A549 (cell line): ENCODE measurements around the gene CCDC126. TPM values are rescaled to one million over a fixed set of nuclear protein-coding genes. Genes with fewer than 3 reads are reported as not detected.

Experiments used
- ATAC-seq, 2 experiments: fragments of 200-7000 bp in 1 of 2; fragments of >200 bp in 1 of 2; cut with Nextera tagmentation in 1 of 2; cut with Tn5 transposase in 1 of 2; 3 replicates each; pipeline versions ENCODE4 v1.8.0 to v1.9.1; 2018 to 2020; ENCODE audit warnings: mild to moderate bottlenecking in 1 of 2, moderate library complexity in 1 of 2
- CTCF ChIA-PET: fragments of 300-600 bp; sonication (Branson Sonifier 250); formaldehyde crosslinking; extraction: SDS; loops from one replicate; lab custom pipeline; 2021; ENCODE audit warnings: antibody characterized with exemption, inconsistent platforms; lab: Yijun Ruan, JAX
- POLR2A ChIA-PET: fragments of 350-600 bp; formaldehyde crosslinking; extraction: SDS; loops from one replicate; lab custom pipeline; 2021; ENCODE audit warnings: antibody characterized with exemption, inconsistent platforms; lab: Yijun Ruan, JAX
- DNase-seq, 2 experiments: peaks; one replicate each; pipeline versions ENCODE4 v3.0.0 to v3.0.0-alpha.2; 2011 to 2016; ENCODE audit warnings: low read depth in 1 of 2, low spot score in 1 of 2
- FAIRE-seq: peaks from 2 replicates; lab custom pipeline; 2011; peaks lifted over from hg19 to GRCh38; lab: Jason Lieb, UNC
- H3K27ac ChIP-seq, 2 experiments: fragments of >200 bp; sonication (Bioruptor Twin); formaldehyde crosslinking; 3 replicates each; pipeline ENCODE4 v1.5.1; 2016 to 2017
- H3K4me1 ChIP-seq: fragments of >200 bp; sonication (Bioruptor Twin); formaldehyde crosslinking; 3 replicates; pipeline ENCODE4 v1.6.1; 2016
- H3K4me2 ChIP-seq: fragments of >200 bp; sonication (Bioruptor Twin); formaldehyde crosslinking; 3 replicates; pipeline ENCODE4 v1.6.1; 2016
- H3K4me3 ChIP-seq: fragments of >200 bp; sonication (Bioruptor Twin); formaldehyde crosslinking; 3 replicates; pipeline ENCODE4 v1.5.1; 2016
- H3K9me3 ChIP-seq: fragments of >200 bp; sonication (Bioruptor Twin); formaldehyde crosslinking; 3 replicates; pipeline ENCODE4 v1.6.1; 2016
- BCL3 ChIP-seq: fragments of >200 bp; sonication (Bioruptor Twin); formaldehyde crosslinking; IDR thresholded peaks from 3 replicates; pipeline ENCODE4 v1.6.1; 2016
- BHLHE40 ChIP-seq: IDR thresholded peaks from 2 replicates; pipeline ENCODE4 v1.6.1; 2012; ENCODE audit warnings: low read depth, low read length, inconsistent platforms
- CEBPB ChIP-seq, 2 experiments: fragments of >200 bp in 1 of 2; sonication (Bioruptor Twin) in 1 of 2; formaldehyde crosslinking in 1 of 2; IDR thresholded peaks; 2 replicates each; pipeline ENCODE4 v1.6.1; 2012 to 2016
- E2F6 ChIP-seq: IDR thresholded peaks from 2 replicates; pipeline ENCODE4 v1.6.1; 2012; ENCODE audit warnings: low read depth, borderline replicate concordance
- HES2 ChIP-seq: fragments of >200 bp; sonication (Bioruptor Twin); formaldehyde crosslinking; IDR thresholded peaks from 2 replicates; pipeline ENCODE4 v1.6.1; 2016
- HMGXB4 ChIP-seq: fragments of 250-450 bp; sonication (Bioruptor Pico); IDR thresholded peaks from 2 replicates; pipeline ENCODE4 v1.5.0; 2021; ENCODE audit warnings: mild to moderate bottlenecking, moderate library complexity, borderline replicate concordance
- HOXB5 ChIP-seq: fragments of 250-450 bp; sonication (Bioruptor Pico); IDR thresholded peaks from 2 replicates; pipeline ENCODE4 v1.5.0; 2020; ENCODE audit warnings: mild to moderate bottlenecking, moderate library complexity
- JUN ChIP-seq, 2 experiments: fragments of >200 bp; sonication (Bioruptor Twin); formaldehyde crosslinking; IDR thresholded peaks; 2 replicates in 1 of 2; 3 replicates in 1 of 2; pipeline ENCODE4 v1.6.1; 2016 to 2017
- JUNB ChIP-seq: fragments of >200 bp; sonication (Bioruptor Twin); formaldehyde crosslinking; IDR thresholded peaks from 2 replicates; pipeline ENCODE4 v1.6.1; 2016
- KDM1A ChIP-seq: fragments of 200-600 bp; sonication (generic); IDR thresholded peaks from 2 replicates; pipeline ENCODE4 v1.6.1; 2016; ENCODE audit warnings: low read depth, mild to moderate bottlenecking
- KDM5A ChIP-seq: fragments of 200-600 bp; sonication (generic); IDR thresholded peaks from 2 replicates; pipeline ENCODE4 v1.6.1; 2016; ENCODE audit warnings: antibody characterized with exemption, mild to moderate bottlenecking
- MAFK ChIP-seq: fragments of 450-650 bp; IDR thresholded peaks from 2 replicates; pipeline ENCODE4 v1.6.1; 2014; ENCODE audit not compliant: partially characterized antibody
- MAX ChIP-seq: IDR thresholded peaks from 2 replicates; pipeline ENCODE4 v1.6.1; 2012
- MAZ ChIP-seq: fragments of 150-350 bp; IDR thresholded peaks from 2 replicates; pipeline ENCODE4 v1.6.1; 2014; ENCODE audit warnings: antibody characterized with exemption, low read depth, low read length, borderline replicate concordance
- MYC ChIP-seq: IDR thresholded peaks from 2 replicates; pipeline ENCODE4 v1.6.1; 2012; ENCODE audit warnings: mild to moderate bottlenecking, inconsistent platforms, low read length, improper control_type of control experiment, borderline replicate concordance
- NPAS2 ChIP-seq: fragments of 250-450 bp; sonication (Bioruptor Pico); IDR thresholded peaks from 2 replicates; pipeline ENCODE4 v1.8.0; 2022; ENCODE audit warnings: mild to moderate bottlenecking, moderate library complexity, borderline replicate concordance
- PHF8 ChIP-seq: fragments of 200-600 bp; sonication (generic); IDR thresholded peaks from 2 replicates; pipeline ENCODE4 v1.6.1; 2016; ENCODE audit warnings: low read depth, mild to moderate bottlenecking, antibody characterized with exemption, moderate library complexity, borderline replicate concordance
- POLR2A ChIP-seq: IDR thresholded peaks from 2 replicates; pipeline ENCODE4 v1.6.1; 2012; ENCODE audit warnings: mild to moderate bottlenecking, low read length
- POLR2AphosphoS2 ChIP-seq: conservative IDR thresholded peaks from 2 replicates; pipeline ENCODE4 v1.6.1; 2012; ENCODE audit warnings: low read length, improper control_type of control experiment, inconsistent platforms
- RARB ChIP-seq: fragments of 250-450 bp; sonication (Bioruptor Pico); IDR thresholded peaks from 2 replicates; pipeline ENCODE4 v1.8.0; 2021; ENCODE audit warnings: mild to moderate bottlenecking, moderate library complexity
- REST ChIP-seq: fragments of 200-600 bp; sonication (generic); IDR thresholded peaks from 2 replicates; pipeline ENCODE4 v1.6.1; 2016; ENCODE audit warnings: antibody characterized with exemption, mild to moderate bottlenecking, moderate library complexity
- RFX5 ChIP-seq: fragments of 450-650 bp; IDR thresholded peaks from 2 replicates; pipeline ENCODE4 v1.7.1; 2014; ENCODE audit warnings: antibody characterized with exemption, mild to moderate bottlenecking, moderate library complexity
- USF2 ChIP-seq: fragments of 450-650 bp; IDR thresholded peaks from 2 replicates; pipeline ENCODE4 v1.6.1; 2014; ENCODE audit warnings: antibody characterized with exemption
- ZFP36 ChIP-seq: fragments of 450-650 bp; IDR thresholded peaks from 2 replicates; pipeline ENCODE4 v1.6.1; 2014; ENCODE audit warnings: borderline replicate concordance; ENCODE audit not compliant: partially characterized antibody
- WGBS: methylation state at CpG from one replicate; pipeline ENCODE4 v1.1.6; 2017; ENCODE audit errors: missing lambda C conversion rate; 5-methylcytosine and 5-hydroxymethylcytosine counted together
- polyA minus RNA-seq: library from RNA; depleted of rRNA, polyadenylated mRNA; stranded (reverse); fragments of >200 nt; gene quantifications from 2 replicates; pipeline ENCODE4 v1.2.3, GENCODE V29; 2011; rRNA and poly(A)+ RNA removed
- polyA plus RNA-seq, 4 experiments: library from polyadenylated mRNA; depleted of rRNA in 3 of 4; stranded (reverse); fragments of >200 nt; fragmentation: RNase III in 1 of 4; extraction: RNeasy Plus Mini Kit Qiagen cat#74134 plus additional on column Dnase treatment in 1 of 4; gene quantifications; 2 replicates in 3 of 4; 3 replicates in 1 of 4; pipeline ENCODE4 v1.2.3, GENCODE V29; 2011 to 2017

The CCDC126 gene
- polyA plus RNA-seq (2011; rRNA removed): 6.5 and 10.1 TPM in 2 replicates
- polyA plus RNA-seq (2012; cell fraction: cytosol; rRNA removed): 2.7 and 2.8 TPM in 2 replicates
- polyA plus RNA-seq (2012; cell fraction: nucleus; rRNA removed): 1.0 TPM in 2 replicates
- 3.8 to 6.2 TPM (median 5.5 TPM) in 3 replicates for polyA plus RNA-seq (2017; fragmentation: RNase III; extraction: RNeasy Plus Mini Kit Qiagen cat#74134 plus additional on column Dnase treatment)
- polyA minus RNA-seq: 2.1 and 4.2 TPM in 2 replicates

GRCh38 chr7:23597094-23598091 is at the start of gene CCDC126:
Gene CCDC126, plus strand, starts transcription at chr7:23597382. Its CDS starts 13,934 bp downstream, at chr7:23611316.
- WGBS: 3% methylated on average over 36 of the region's 99 CpGs
- Histone ChIP-seq H3K4me3 (peak within 1 kb of the TSS; percentile 74), H3K27ac (peak within 1 kb of the TSS; percentile 78 to 90)
- CTCF ChIA-PET: interaction anchor here (0.5 to 1.1 kb wide), 4 partner anchors 12 to 116 kb away, joined by 3 to 4 read pairs (median 3); no protein-coding TSS in a partner anchor
- POLR2A ChIA-PET: interaction anchor here (1.2 to 1.7 kb wide), 2 partner anchors 126 to 1528 kb away, joined by 4 to 6 read pairs; partner anchors contain the start of gene CYCS
- no peak for TF ChIP-seq MAZ
- peak; percentile 87 for TF ChIP-seq BHLHE40
- peak; percentile 99 for TF ChIP-seq E2F6
- no peak for TF ChIP-seq HMGXB4 (CRISPR knock-in tag)
- TF ChIP-seq MYC: peak; percentile 55; the same call in 1 of the 2 replicates
- TF ChIP-seq HES2: no peak
- no peak for TF ChIP-seq CEBPB (IDR thresholded peaks at IDR 0.05)
- no peak for TF ChIP-seq KDM5A
- no peak for TF ChIP-seq ZFP36
- no peak for TF ChIP-seq MAFK
- peak; percentile 76 for TF ChIP-seq USF2
- peak; percentile 45 for TF ChIP-seq POLR2A
- TF ChIP-seq BCL3: 0 out of 3 replicates have a peak, but pooled peaks have one; percentile 33
- TF ChIP-seq KDM1A: 0 out of 2 replicates have a peak, but pooled peaks have one; percentile 18
- no peak for TF ChIP-seq HOXB5 (CRISPR knock-in tag)
- TF ChIP-seq RARB: no peak
- TF ChIP-seq NPAS2 (CRISPR knock-in tag): no peak
- no peak for TF ChIP-seq REST
- peak; percentile 100 for TF ChIP-seq MAX
- TF ChIP-seq RFX5: no peak
- TF ChIP-seq PHF8: peak; percentile 67
- TF ChIP-seq JUNB: no peak
- peak in 1 of 2 experiments; percentile 43; a peak in 2 of 5 replicates for TF ChIP-seq JUN (IDR thresholded peaks at IDR 0.05)
- TF ChIP-seq POLR2AphosphoS2: no peak
- TF ChIP-seq, all 56 proteins: peak for 10
- ATAC-seq (peak; percentile 97 to 98), FAIRE-seq (no peak), DNase-seq (peak; percentile 90 to 92)
- peak within 1 kb of the TSS; percentile 77 for H3K4me2 ChIP-seq
- peaks cover 7% of the 10 kb centered on the region for H3K4me1 ChIP-seq
- H3K9me3 ChIP-seq: no peaks in the 10 kb centered on the region
